Epithelial cell of proximal tubule (primary cell): ENCODE measurements around the gene S100P. TPM values are rescaled to one million over a fixed set of nuclear protein-coding genes. Genes with fewer than 3 reads are reported as not detected.

ENCODE experiments used
- DNase-seq: peaks from one replicate; pipeline ENCODE4 v3.0.0-alpha.2; 2011; ENCODE audit warnings: low read depth
- H3K4me3 ChIP-seq: 2 replicates; pipeline ENCODE4 v1.5.1; 2011; ENCODE audit warnings: low read depth, mild to moderate bottlenecking, low read length
- CTCF ChIP-seq: conservative IDR thresholded peaks from 2 replicates; pipeline ENCODE4 v1.5.1; 2012; ENCODE audit warnings: low read depth, mild to moderate bottlenecking, low read length
- total RNA-seq: library from RNA; depleted of rRNA; stranded (reverse); fragments of >200 nt; gene quantifications from 2 replicates; pipeline ENCODE4 v1.2.3, GENCODE V29; 2015

Gene S100P
- total RNA-seq, 1 donor from 2014 or later: 92.5 TPM

- no peak for DNase-seq
- H3K4me3 ChIP-seq: no peak overlapping the region
- peak; percentile 37 for TF ChIP-seq CTCF
Observed at GRCh38 chr4:6701371-6701770, 7.7 kb downstream of the S100P start.

DNA sequence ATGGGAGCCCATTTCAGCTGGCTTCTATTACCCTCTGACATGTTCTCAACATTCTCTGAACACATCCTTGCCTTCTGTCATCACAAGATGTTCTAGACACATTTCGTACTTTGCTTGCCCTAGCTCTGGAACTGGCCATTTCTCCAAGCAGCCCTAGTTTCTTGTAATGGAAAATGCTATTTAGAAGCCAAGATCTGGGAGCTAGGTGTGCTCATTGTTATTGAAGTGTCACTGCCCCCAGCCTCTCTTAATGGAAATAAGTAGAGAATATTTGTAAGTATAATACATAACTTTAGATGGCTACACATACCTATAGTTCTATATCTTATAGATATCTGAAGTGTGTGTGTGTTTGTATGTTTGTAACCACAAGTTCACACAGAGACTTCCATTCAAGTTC lies 9.1 kb downstream of the S100P start:
- DNase-seq: no peak
- no peak overlapping the region for H3K4me3 ChIP-seq
- TF ChIP-seq CTCF: no peak

- H3K4me3 ChIP-seq: no peak overlapping the region
Observed at GRCh38 chr4:6703786-6704185, 10.1 kb downstream of the S100P start.

GRCh38 chr4:6705646-6706045 lies 12.0 kb downstream of the S100P start:
- no peak for DNase-seq
- H3K4me3 ChIP-seq: no peak overlapping the region
- TF ChIP-seq CTCF: no peak

More at GRCh38 chr4:6703786-6704185, 10.1 kb downstream of the S100P start:
- no peak for TF ChIP-seq CTCF
- no peak for DNase-seq

DNA sequence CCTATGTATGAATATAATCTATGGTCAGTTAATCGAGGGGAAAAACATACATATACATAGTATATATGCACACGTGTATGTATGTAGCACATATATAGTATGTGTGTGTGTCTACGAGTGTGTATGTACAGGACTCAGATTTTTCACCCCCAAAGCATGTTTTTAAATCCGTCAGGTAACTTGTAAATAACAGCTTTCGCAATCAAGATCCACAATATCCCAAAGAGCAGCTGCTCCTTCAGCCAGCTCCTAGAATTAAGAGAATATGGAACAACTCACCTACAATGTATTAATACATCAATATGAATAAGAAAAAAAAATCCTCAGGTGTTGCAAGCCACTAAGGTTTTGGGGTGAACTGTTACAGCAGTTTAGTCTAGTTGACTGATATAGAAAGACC lies 12.5 kb downstream of the S100P start:
- H3K4me3 ChIP-seq: no peak overlapping the region
- no peak for TF ChIP-seq CTCF
- DNase-seq: no peak

DNA sequence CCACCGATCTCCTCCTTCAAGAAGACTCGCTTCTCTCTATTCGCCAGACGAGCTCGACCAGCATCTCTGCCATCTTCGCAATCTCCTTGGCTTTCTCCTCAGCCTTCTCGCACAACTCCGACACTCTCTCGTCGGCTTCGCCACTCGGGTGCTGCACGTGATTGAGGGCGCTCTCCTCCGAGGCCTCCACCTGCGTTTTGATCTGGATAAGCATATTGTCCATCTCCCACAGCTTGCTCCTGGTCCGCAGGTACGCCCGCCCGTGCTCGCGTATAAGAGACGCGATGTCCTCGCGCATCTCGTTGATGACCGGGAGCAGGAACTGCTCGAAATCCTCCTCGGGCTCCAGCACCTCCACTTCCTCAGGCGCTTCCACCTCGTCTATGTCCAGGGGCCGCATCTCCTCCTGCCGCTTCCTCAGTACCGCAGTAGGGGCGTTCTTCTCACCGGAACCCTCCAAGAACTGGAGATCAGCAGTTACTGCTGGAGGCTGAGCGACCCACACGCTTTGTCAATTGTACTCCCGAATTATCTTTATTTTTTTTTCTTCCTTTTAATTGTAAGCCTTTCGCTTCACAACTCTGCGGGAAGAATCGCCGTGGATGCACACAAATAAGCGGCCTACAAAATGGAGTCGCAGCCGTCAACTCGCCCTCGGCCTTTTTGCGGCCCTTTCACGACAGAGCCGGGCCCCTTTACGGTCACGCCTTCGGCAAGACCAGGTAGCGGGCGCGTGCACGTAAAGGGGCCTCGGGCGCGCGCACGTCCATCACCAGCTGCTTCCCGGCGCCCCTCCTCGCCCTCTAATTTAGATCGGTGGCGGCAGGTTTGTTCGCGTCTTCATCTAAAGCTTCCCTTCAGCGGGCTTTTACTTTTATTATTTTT lies 15.8 kb downstream of the S100P start, which contains the start of gene MRFAP1L1:
Gene MRFAP1L1, minus strand, starts transcription at position 636 of the 885 bp plus-strand sequence. Its CDS starts 236 bp downstream, at position 400.
- DNase-seq: peak; percentile 78
- H3K4me3 ChIP-seq: peak within 1 kb of the TSS; percentile 72

More for the DNA sequence above, 15.8 kb downstream of the S100P start, which contains the start of gene MRFAP1L1:
- no peak for TF ChIP-seq CTCF
